SU-DHL-6 (cell line): ENCODE data around the gene PLXNA2.

Experiments used
- CTCF ChIP-seq: fragments of 200-600 bp; sonication (generic); IDR thresholded peaks from one replicate; pipeline ENCODE4 v1.5.1; 2017; ENCODE audit warnings: antibody characterized with exemption, mild to moderate bottlenecking, low read length, moderate library complexity; ENCODE audit not compliant: insufficient read depth, poor library complexity, severe bottlenecking
- EZH2phosphoT487 ChIP-seq: fragments of 200-600 bp; sonication (generic), shearing (Covaris generic); conservative IDR thresholded peaks from 2 replicates; pipeline ENCODE4 v1.6.1; 2018; ENCODE audit warnings: mild to moderate bottlenecking, antibody characterized with exemption, low read length, moderate library complexity, mixed read lengths

DNA sequence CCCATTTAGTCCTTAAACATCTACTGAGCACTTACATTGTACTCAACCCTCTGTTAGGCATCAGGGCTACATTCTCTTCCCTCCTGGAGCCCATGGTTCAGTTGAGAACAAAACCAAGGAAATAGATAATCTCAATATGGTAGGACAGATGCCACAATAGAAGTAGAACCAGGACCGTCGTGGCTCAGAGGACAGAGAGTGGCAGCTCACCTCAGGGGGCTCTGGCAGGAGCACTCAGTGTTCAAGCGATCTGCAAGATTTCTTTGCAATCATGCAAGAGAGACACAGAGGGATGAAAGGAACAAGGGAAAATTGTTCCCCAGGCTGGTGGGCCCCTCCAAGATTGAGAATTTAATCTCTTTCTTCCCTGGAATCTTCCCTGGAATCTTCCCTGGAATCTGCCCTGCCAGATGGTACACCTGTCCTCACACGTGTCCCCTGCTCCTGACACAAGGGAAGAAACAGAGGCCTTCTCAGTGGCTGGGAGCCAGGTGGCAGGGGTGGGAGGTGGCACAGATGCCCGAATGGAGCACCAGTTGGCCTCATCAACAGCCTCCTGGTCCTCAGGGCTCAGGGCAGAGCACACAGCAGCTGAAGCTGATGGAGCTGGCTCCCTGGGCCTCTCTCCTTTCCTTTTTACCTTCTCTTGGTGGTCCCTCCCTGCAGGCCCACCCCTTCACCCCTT is 135.4 kb downstream of the PLXNA2 start:
- TF ChIP-seq CTCF = no peak
- TF ChIP-seq EZH2phosphoT487 = no peak
